Subcutaneous adipose tissue (tissue), 4 donors: Measurements from ENCODE around the gene MTMR3. TPM values are rescaled to one million over a fixed set of nuclear protein-coding genes. Genes with fewer than 3 reads are reported as not detected.

Experiments
- total RNA-seq, 4 donors: library from RNA; depleted of rRNA; stranded (reverse); fragments of >200 nt; gene quantifications; one replicate each; pipeline ENCODE4 v1.1.0, GENCODE V29; 2016
- TF ChIP-seq, protein P1 (sequence below): fragments of 450-650 bp; IDR thresholded peaks from one replicate; pipeline ENCODE4 v1.5.1; 2016; ENCODE audit warnings: low read depth, mild to moderate bottlenecking, control low read depth, antibody characterized with exemption, moderate library complexity

MTMR3 gene
- total RNA-seq, 4 donors from 2014 or later, result 46.6 to 78.6 (median 61.7) TPM

DNA sequence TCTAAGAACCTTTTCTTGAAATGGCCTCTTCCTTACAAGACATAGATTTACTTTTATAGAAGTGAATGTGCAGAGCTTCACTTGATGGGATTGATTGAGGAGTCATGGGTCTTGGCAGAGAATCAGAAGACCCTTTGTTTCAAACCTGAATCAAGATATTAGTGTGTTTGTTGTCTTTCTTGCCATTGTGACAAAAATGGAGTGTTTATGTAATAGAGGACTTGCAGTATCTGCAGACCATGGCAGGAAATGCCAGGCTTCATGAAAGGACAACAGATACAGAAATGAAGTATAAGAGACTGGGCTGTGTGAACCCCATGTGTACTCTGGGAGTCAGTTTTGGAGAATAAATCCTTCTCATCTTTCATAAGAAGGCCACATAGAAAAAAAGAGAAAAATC, 124.4 kb downstream of the MTMR3 start:
- TF ChIP-seq, protein P1, sequence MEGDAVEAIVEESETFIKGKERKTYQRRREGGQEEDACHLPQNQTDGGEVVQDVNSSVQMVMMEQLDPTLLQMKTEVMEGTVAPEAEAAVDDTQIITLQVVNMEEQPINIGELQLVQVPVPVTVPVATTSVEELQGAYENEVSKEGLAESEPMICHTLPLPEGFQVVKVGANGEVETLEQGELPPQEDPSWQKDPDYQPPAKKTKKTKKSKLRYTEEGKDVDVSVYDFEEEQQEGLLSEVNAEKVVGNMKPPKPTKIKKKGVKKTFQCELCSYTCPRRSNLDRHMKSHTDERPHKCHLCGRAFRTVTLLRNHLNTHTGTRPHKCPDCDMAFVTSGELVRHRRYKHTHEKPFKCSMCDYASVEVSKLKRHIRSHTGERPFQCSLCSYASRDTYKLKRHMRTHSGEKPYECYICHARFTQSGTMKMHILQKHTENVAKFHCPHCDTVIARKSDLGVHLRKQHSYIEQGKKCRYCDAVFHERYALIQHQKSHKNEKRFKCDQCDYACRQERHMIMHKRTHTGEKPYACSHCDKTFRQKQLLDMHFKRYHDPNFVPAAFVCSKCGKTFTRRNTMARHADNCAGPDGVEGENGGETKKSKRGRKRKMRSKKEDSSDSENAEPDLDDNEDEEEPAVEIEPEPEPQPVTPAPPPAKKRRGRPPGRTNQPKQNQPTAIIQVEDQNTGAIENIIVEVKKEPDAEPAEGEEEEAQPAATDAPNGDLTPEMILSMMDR, result no peak

DNA sequence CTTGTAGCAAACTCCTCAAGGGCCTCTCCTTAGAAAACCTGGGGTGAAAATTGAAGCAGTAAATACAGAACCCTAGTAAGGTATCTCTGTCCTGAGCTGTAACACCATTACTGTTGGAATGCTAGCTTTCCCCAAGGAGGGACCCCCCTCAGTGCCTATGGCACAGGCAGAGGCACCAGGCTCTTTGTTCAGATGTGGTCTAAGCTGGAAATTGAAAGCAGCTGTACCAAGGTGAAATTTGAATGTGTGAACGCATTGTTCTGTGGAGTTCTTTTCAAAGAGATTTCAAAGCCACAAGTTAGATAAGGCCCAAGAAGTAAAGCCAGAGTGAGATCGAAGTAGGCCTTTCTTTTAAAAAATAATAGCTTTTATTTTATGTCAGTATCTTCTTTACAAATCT, 125.4 kb downstream of the MTMR3 start:
- TF ChIP-seq, protein P1, result no peak

DNA sequence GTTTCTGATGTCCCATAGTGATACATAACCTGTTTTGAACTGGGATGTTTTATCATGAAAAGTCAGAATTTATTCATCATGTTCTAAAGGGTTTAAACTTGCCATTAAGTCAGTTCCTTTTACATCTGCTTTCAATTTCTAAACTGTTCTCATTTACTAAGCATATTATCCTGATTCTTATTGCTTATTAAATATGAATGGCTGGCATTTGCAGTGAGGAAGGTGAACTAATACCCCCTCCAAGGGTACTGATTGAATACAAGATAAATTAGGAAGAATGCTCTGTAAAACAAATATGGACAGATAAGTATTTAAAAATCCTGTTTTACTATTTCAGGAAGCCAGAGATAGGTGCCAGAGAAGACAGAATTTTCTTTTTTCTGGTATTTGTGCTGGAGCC, 126.5 kb downstream of the MTMR3 start:
- TF ChIP-seq, protein P1, result no peak

DNA sequence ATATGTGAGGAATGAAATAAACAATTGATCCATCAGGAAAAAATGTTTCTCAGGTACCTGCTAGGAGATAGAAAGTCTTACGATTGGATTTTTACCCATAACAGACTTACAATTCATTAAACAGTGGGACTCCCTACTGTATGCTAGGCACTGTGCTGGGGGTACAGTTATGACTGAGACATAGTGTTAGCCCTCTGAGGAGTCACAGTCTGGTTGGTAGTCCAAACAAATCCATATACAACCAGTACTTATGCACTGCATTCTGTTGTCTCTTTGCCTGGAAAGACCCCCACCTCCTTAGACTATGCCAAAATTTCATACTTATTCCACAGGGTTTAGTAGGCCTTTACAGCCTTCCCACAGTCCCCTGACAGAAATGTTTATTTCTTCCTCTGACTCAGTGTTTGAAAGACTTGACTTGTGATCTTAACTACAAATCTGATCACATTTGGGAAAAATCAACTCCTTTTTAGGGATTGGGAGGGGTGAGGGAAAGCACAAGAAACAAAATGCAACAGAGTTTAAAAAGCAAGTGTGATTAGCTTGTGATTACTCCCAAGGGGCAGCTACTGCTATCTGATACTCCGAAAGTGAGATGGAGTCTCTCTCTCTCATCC, 127.9 kb downstream of the MTMR3 start:
- TF ChIP-seq, protein P1, result no peak

DNA sequence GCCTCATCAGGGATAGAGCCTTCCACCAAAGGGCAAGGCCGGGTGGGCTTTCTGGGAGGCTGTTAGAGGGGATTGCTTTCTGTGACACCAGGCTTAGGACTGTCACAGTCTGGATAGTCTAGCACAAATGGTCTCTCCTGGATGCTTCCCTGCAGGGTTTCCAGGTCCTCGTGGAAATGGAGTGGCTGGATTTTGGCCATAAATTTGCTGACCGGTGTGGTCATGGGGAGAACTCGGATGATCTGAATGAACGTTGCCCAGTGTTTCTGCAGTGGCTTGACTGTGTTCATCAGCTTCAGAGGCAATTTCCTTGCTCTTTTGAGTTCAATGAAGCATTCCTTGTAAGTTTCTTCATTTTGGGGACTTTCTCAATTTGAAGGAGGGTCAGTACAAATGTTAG, 130.2 kb downstream of the MTMR3 start:
- TF ChIP-seq, protein P1, result no peak

DNA sequence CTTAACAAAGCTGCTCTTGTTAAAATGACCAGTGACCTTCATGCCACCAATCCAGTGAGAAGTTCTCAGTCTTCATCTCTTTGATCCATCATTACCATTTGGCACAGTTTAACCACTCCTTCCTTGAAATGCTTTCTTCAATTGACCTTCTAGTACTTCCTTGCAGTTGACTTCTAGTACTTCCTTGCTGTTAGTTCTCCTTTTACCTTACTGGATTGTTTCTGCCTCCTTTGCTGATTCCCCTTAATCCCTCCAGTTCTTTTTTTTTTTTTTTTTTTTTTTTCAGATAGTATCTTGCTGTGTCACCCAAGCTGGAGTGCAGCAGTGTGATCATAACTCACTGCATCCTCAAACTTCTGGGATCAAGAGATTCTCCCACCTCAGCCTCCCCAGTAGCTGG, 131.3 kb downstream of the MTMR3 start:
- TF ChIP-seq, protein P1, result no peak

GRCh38 chr22:30015229-30015797, 132.3 kb downstream of the MTMR3 start:
- TF ChIP-seq, protein P1, result no peak
